ENCODE measurements around the gene CLASP1.

Gene CLASP1

DNA sequence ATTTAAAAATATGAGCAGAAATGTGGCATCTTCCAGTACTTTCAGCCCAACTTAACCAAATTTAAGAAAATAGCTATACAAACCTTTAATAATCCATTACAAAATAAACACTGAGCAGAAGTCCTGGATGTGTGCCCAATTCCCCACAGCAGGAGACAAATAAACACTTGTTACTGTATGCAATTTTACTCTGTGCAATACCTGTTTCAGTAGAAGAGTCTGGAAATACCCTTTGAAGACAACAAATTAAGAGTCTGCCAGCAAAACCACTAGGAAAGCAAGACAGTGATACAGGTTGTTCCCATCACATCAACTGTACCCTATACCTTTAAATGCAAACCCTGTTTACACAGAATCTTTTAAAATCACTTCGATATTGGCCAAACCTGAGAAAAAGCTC is 160.0 kb downstream of the CLASP1 start:
- Mint-ChIP-seq H3K9me3 (no peaks in the 10 kb centered on the region), H3K4me1 (peaks cover 30% of the 10 kb centered on the region), H3K4me3 (no peak overlapping the region), H3K27me3 (ENCODE audit: low read depth) (no peaks in the 10 kb centered on the region), H3K27ac (no peak overlapping the region), H3K36me3 (ENCODE audit: low read depth) (peaks cover 14% of the 10 kb centered on the region)
- no peak for TF ChIP-seq CTCF (IDR thresholded peaks at IDR 0.05; ENCODE audit: unreplicated experiment in 3 of 3)

DNA sequence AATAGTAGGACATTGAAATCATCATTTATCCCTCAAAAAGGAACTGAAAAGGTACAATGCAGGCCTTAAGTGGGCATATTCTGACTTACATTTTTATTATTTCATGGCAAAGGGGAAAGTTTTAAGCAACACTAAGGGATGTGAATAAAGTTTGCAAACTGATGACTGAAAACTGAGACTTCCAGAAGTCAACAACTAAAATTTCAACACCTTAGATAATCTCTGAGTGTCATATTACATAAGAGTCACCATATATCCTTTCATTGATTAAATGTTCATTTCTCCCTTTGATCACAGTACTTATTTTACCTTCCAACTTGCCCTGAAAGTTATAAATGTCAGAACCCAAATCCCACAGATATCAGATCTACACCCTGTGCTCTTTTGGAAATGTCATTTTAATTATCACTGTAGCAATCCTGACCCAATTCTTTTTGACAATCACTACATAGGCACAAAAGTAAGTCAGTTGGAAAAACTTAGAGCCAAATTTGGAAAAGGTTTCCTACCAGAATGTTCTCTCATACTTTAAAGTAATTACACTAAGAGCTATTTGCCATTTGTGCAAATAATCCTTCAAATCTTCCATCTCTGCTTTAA is 163.0 kb downstream of the CLASP1 start:
- no peak for TF ChIP-seq CTCF (IDR thresholded peaks at IDR 0.05; ENCODE audit: unreplicated experiment in 3 of 3)
- Mint-ChIP-seq H3K9me3 (no peaks in the 10 kb centered on the region), H3K27ac (no peak overlapping the region), H3K36me3 (ENCODE audit: low read depth) (no peaks in the 10 kb centered on the region), H3K27me3 (ENCODE audit: low read depth) (no peaks in the 10 kb centered on the region), H3K4me1 (peaks cover 25% of the 10 kb centered on the region), H3K4me3 (no peak overlapping the region)

DNA sequence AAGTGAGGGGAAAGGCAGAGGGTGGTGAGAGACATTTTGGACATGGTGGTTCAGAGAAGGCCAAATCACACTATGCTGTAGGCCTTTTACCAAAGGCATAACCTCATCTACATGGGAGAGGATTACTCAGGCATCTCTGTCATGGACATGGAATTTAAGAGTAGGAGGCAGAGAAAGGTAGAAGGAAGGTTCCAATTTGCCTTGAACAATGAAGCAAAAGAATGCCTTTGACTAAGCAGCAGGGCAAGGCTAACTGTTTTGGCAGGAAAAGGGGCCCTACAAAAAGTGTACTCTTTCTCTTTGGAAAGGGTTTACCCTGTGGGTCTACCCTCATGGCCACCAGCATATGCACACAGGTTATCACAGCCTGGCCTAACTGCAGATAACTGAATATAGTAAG is 164.2 kb downstream of the CLASP1 start:
- no peaks in the 10 kb centered on the region for H3K9me3 Mint-ChIP-seq
- peaks cover 30% of the 10 kb centered on the region for H3K4me1 Mint-ChIP-seq
- no peaks in the 10 kb centered on the region for H3K27me3 Mint-ChIP-seq (ENCODE audit: low read depth)
- H3K4me3 Mint-ChIP-seq = no peak overlapping the region
- H3K27ac Mint-ChIP-seq = no peak overlapping the region
- H3K36me3 Mint-ChIP-seq (ENCODE audit: low read depth) = no peaks in the 10 kb centered on the region
- TF ChIP-seq CTCF (IDR thresholded peaks at IDR 0.05; ENCODE audit: unreplicated experiment in 3 of 3) = no peak

- Mint-ChIP-seq H3K36me3 (ENCODE audit: low read depth) (no peaks in the 10 kb centered on the region), H3K9me3 (no peaks in the 10 kb centered on the region), H3K27me3 (ENCODE audit: low read depth) (no peaks in the 10 kb centered on the region), H3K4me3 (no peak overlapping the region), H3K27ac (no peak overlapping the region), H3K4me1 (peaks cover 35% of the 10 kb centered on the region)
- no peak for TF ChIP-seq CTCF (IDR thresholded peaks at IDR 0.05; ENCODE audit: unreplicated experiment in 3 of 3)
Measured at GRCh38 chr2:121483846-121484245, 165.4 kb downstream of the CLASP1 start.

GRCh38 chr2:121483021-121483420 is 166.2 kb downstream of the CLASP1 start:
- no peak for TF ChIP-seq CTCF (IDR thresholded peaks at IDR 0.05; ENCODE audit: unreplicated experiment in 3 of 3)
- no peak overlapping the region for H3K4me3 Mint-ChIP-seq
- H3K27me3 Mint-ChIP-seq (ENCODE audit: low read depth) = no peaks in the 10 kb centered on the region
- no peaks in the 10 kb centered on the region for H3K36me3 Mint-ChIP-seq (ENCODE audit: low read depth)
- H3K27ac Mint-ChIP-seq = no peak overlapping the region
- no peaks in the 10 kb centered on the region for H3K9me3 Mint-ChIP-seq
- peaks cover 36% of the 10 kb centered on the region for H3K4me1 Mint-ChIP-seq

- Mint-ChIP-seq H3K4me3 (peak overlapping the region in 2 of 3 experiments; percentile 24 to 26), H3K9me3 (no peaks in the 10 kb centered on the region), H3K27ac (peak overlapping the region; percentile 78 to 93 (median 86)), H3K4me1 (peaks cover 50% of the 10 kb centered on the region), H3K36me3 (ENCODE audit: low read depth) (no peaks in the 10 kb centered on the region), H3K27me3 (ENCODE audit: low read depth) (no peaks in the 10 kb centered on the region)
- TF ChIP-seq CTCF (IDR thresholded peaks at IDR 0.05; ENCODE audit: unreplicated experiment in 3 of 3) = no peak
Measured at GRCh38 chr2:121480826-121481225, 168.4 kb downstream of the CLASP1 start.
